A375 (cell line): Measurements from ENCODE around the gene TNK2. TPM values are rescaled to one million over a fixed set of nuclear protein-coding genes. Genes with fewer than 3 reads are reported as not detected.

Experiments
- small RNA-seq: library from RNA; depleted of rRNA; stranded (forward); fragments of <200 nt; gene quantifications from one replicate; pipeline ENCODE3, GENCODE V24; 2014
- total RNA-seq: library from RNA; depleted of rRNA; stranded (reverse); fragments of >200 nt; shearing (Covaris generic); gene quantifications from 2 replicates; pipeline ENCODE4 v1.2.3, GENCODE V29; 2014; rRNA removed

TNK2 gene
- total RNA-seq, result 17.9 and 22.3 TPM in 2 replicates

DNA sequence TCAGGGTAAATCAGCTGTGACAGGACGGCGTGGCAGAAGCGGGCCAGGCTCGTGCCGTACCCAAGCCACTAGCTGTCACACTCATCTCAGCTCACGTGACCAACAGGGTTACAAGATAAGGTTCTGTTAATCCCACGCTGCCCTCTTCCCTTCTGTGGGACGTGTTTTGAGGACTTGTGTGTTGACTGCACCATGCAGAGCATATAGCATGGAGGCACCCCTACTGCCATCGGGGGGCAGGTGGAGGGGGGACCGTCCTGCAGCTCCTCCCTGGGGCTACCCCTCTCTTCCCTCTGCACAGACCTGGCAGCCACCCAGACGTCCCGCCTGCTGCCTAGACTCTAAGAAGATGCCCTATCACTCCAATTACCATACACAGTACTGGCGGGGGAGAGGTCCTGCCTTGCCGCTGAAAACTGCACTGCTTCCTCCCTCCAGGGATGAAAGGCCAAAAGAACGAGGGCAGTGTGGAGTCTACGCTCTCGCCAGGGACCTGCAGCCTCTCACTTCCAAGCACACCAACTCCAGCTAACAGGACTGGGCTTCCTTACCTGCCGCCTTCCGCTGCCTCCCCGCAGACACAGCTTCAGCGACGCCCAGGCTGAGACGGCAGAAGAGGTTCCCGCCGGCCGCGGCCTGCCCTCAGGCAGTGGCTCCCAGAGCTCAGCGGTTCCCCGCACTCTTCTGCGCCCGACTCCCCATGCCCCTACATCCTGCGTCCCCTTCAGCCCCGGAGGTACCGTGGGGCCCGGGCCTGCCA, at the start of gene TNK2:
Gene TNK2 (minus strand): TSS at position 618 of the 760 bp plus-strand sequence. CDS start 19,963 bp downstream, outside the sequence.

Small RNA genes lying within 50 kb of the gene (small RNA-seq; reads per million reads assigned to genes)
- not detected for gene MIR6829
- gene RNU2-11P, result not detected

Other genes with a start within 250 kb of the TNK2 start
- 0.19 and 2.4 TPM in 2 replicates for gene MUC20, start 187.6 kb downstream of the TNK2 start, total RNA-seq
- gene MUC4, start 96.6 kb downstream of the TNK2 start, total RNA-seq, result 0.11 TPM in 1 of 2 replicates, not detected in the other
- 95.0 and 127 TPM in 2 replicates for gene TFRC, start 173.5 kb upstream of the TNK2 start, total RNA-seq